Measurements from ENCODE around the gene ZNRD2. TPM values are rescaled to one million over a fixed set of nuclear protein-coding genes. Genes with fewer than 3 reads are reported as not detected.
A peak's percentile ranks its signal among the peaks of the same experiment; 100 is the strongest.

Gene ZNRD2
- total RNA-seq, 1 experiment from 2014 or later: 70.9 TPM

DNA sequence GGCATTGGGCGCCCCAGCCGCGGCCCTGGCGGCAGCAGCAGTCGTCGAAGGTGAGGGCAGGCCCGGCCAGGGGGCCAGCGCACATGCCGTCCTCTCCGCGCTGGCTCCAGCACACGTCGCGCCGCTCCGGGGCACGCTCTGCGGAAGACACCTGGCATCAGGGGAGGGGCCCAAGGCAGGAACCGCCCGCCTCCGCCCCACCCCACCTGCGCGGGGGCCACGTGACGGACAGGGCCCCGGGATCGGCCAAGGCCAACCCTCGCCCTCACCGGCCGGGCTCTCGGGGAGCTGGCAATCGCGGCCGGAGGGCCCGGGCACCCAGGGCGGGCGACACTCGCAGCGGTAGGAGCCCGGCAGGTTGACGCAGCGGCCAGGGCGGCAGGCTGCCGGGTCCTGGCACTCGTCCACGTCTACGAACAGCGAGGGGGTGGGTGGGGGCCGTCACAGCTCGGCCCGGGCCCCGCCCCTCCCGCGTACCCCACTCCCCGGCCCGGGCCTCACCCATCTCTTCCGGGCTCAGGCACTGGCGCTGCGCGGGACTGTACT lies 30.5 kb upstream of the ZNRD2 start (continued):
- TF ChIP-seq, protein P1, sequence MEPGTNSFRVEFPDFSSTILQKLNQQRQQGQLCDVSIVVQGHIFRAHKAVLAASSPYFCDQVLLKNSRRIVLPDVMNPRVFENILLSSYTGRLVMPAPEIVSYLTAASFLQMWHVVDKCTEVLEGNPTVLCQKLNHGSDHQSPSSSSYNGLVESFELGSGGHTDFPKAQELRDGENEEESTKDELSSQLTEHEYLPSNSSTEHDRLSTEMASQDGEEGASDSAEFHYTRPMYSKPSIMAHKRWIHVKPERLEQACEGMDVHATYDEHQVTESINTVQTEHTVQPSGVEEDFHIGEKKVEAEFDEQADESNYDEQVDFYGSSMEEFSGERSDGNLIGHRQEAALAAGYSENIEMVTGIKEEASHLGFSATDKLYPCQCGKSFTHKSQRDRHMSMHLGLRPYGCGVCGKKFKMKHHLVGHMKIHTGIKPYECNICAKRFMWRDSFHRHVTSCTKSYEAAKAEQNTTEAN (CRISPR knock-in tag; IDR thresholded peaks at IDR 0.05): peak; percentile 94
- TF ChIP-seq, protein P2, sequence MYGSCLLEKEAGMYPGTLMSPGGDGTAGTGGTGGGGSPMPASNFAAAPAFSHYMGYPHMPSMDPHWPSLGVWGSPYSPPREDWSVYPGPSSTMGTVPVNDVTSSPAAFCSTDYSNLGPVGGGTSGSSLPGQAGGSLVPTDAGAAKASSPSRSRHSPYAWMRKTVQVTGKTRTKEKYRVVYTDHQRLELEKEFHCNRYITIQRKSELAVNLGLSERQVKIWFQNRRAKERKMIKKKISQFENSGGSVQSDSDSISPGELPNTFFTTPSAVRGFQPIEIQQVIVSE (CRISPR knock-in tag; IDR thresholded peaks at IDR 0.05; ENCODE audit: borderline replicate concordance): no peak
- peak; percentile 92 for TF ChIP-seq FOXK1 (CRISPR knock-in tag; IDR thresholded peaks at IDR 0.05)
- TF ChIP-seq ZNF416 (CRISPR knock-in tag; IDR thresholded peaks at IDR 0.05): no peak
- no peak for TF ChIP-seq NFATC4 (CRISPR knock-in tag; IDR thresholded peaks at IDR 0.05)
- TF ChIP-seq, protein P3, sequence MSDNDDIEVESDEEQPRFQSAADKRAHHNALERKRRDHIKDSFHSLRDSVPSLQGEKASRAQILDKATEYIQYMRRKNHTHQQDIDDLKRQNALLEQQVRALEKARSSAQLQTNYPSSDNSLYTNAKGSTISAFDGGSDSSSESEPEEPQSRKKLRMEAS (CRISPR knock-in tag; IDR thresholded peaks at IDR 0.05): peak; percentile 95; the same call in 1 of the 2 replicates
- peak; percentile 53; the same call in 1 of the 2 replicates for TF ChIP-seq NR2C2 (CRISPR knock-in tag; IDR thresholded peaks at IDR 0.05)
- TF ChIP-seq NFYB (CRISPR knock-in tag; conservative IDR thresholded peaks at IDR 0.05; ENCODE audit: low read depth): no peak

GRCh38 chr11:65540290-65541092 lies 29.8 kb upstream of the ZNRD2 start:
- Mint-ChIP-seq H3K4me3 (peak overlapping the region; percentile 68), H3K27me3 (ENCODE audit: low read depth) (peaks cover 60% of the 10 kb centered on the region), H3K36me3 (no peaks in the 10 kb centered on the region), H3K4me1 (peaks cover 3% of the 10 kb centered on the region), H3K27ac (no peak overlapping the region), H3K9me3 (no peaks in the 10 kb centered on the region)
- ATAC-seq (peak; percentile 83), DNase-seq (ENCODE audit: low spot score) (peak; percentile 93)
- ChIA-PET POLR2A (interaction anchor here (0.6 to 2.1 kb wide), 16 partner anchors 12 to 1261 kb away, joined by 3 to 10 read pairs (median 4); partner anchors contain the start of genes FAM89B, MALAT1, PCNX3 and SCYL1), CTCF (interaction anchor here (0.6 to 10.3 kb wide), 67 partner anchors 9 to 910 kb away, joined by 3 to 271 read pairs (median 4); partner anchors contain the start of genes CDC42EP2, DPF2, EHBP1L1 and FAM89B)
- TF ChIP-seq FOXP1 (CRISPR knock-in tag; IDR thresholded peaks at IDR 0.05; ENCODE audit: borderline replicate concordance): no peak
- TF ChIP-seq ZNF232 (CRISPR knock-in tag; IDR thresholded peaks at IDR 0.05): no peak; the same call in 1 of the 2 replicates
- TF ChIP-seq, protein P4, sequence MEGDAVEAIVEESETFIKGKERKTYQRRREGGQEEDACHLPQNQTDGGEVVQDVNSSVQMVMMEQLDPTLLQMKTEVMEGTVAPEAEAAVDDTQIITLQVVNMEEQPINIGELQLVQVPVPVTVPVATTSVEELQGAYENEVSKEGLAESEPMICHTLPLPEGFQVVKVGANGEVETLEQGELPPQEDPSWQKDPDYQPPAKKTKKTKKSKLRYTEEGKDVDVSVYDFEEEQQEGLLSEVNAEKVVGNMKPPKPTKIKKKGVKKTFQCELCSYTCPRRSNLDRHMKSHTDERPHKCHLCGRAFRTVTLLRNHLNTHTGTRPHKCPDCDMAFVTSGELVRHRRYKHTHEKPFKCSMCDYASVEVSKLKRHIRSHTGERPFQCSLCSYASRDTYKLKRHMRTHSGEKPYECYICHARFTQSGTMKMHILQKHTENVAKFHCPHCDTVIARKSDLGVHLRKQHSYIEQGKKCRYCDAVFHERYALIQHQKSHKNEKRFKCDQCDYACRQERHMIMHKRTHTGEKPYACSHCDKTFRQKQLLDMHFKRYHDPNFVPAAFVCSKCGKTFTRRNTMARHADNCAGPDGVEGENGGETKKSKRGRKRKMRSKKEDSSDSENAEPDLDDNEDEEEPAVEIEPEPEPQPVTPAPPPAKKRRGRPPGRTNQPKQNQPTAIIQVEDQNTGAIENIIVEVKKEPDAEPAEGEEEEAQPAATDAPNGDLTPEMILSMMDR (IDR thresholded peaks at IDR 0.05): peak; percentile 92
- TF ChIP-seq ZNF416 (CRISPR knock-in tag; IDR thresholded peaks at IDR 0.05): peak; percentile 57; the same call in 1 of the 2 replicates
- 0 out of 2 replicates have a peak, but pooled peaks have one; percentile 42 for TF ChIP-seq NR2C2 (CRISPR knock-in tag; IDR thresholded peaks at IDR 0.05)
- TF ChIP-seq, protein P5, sequence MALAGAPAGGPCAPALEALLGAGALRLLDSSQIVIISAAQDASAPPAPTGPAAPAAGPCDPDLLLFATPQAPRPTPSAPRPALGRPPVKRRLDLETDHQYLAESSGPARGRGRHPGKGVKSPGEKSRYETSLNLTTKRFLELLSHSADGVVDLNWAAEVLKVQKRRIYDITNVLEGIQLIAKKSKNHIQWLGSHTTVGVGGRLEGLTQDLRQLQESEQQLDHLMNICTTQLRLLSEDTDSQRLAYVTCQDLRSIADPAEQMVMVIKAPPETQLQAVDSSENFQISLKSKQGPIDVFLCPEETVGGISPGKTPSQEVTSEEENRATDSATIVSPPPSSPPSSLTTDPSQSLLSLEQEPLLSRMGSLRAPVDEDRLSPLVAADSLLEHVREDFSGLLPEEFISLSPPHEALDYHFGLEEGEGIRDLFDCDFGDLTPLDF (CRISPR knock-in tag; IDR thresholded peaks at IDR 0.05): 0 out of 2 replicates have a peak, but pooled peaks have one; percentile 22
- TF ChIP-seq E2F4 (CRISPR knock-in tag; IDR thresholded peaks at IDR 0.05; ENCODE audit: borderline replicate concordance, low read depth): no peak
- no peak for TF ChIP-seq RORB (CRISPR knock-in tag; IDR thresholded peaks at IDR 0.05)
- peak; percentile 21; the same call in 1 of the 2 replicates for TF ChIP-seq TEAD1 (CRISPR knock-in tag; IDR thresholded peaks at IDR 0.05)
- 0 out of 2 replicates have a peak, but pooled peaks have one; percentile 44 for TF ChIP-seq ATF1 (CRISPR knock-in tag; IDR thresholded peaks at IDR 0.05)
- no peak for TF ChIP-seq JAZF1 (CRISPR knock-in tag; IDR thresholded peaks at IDR 0.05)
- no peak for TF ChIP-seq ZNF317 (CRISPR knock-in tag; IDR thresholded peaks at IDR 0.05; ENCODE audit: borderline replicate concordance, low read depth)
- no peak for TF ChIP-seq HMGA2 (CRISPR knock-in tag; IDR thresholded peaks at IDR 0.05)
- no peak for TF ChIP-seq GTF2I (CRISPR knock-in tag; conservative IDR thresholded peaks at IDR 0.05)
- TF ChIP-seq USF2 (CRISPR knock-in tag; IDR thresholded peaks at IDR 0.05): peak; percentile 68
- peak; percentile 78; the same call in 1 of the 2 replicates for TF ChIP-seq SP1 (CRISPR knock-in tag; conservative IDR thresholded peaks at IDR 0.05)
- TF ChIP-seq, protein P6, sequence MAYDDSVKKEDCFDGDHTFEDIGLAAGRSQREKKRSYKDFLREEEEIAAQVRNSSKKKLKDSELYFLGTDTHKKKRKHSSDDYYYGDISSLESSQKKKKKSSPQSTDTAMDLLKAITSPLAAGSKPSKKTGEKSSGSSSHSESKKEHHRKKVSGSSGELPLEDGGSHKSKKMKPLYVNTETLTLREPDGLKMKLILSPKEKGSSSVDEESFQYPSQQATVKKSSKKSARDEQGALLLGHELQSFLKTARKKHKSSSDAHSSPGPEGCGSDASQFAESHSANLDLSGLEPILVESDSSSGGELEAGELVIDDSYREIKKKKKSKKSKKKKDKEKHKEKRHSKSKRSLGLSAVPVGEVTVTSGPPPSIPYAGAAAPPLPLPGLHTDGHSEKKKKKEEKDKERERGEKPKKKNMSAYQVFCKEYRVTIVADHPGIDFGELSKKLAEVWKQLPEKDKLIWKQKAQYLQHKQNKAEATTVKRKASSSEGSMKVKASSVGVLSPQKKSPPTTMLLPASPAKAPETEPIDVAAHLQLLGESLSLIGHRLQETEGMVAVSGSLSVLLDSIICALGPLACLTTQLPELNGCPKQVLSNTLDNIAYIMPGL (CRISPR knock-in tag; IDR thresholded peaks at IDR 0.05): peak; percentile 77
- TF ChIP-seq ZNF423 (CRISPR knock-in tag; IDR thresholded peaks at IDR 0.05): peak; percentile 30; the same call in 1 of the 2 replicates
- TF ChIP-seq, protein P2 (CRISPR knock-in tag; IDR thresholded peaks at IDR 0.05; ENCODE audit: borderline replicate concordance): no peak
